Measurements from ENCODE around the gene GPRC5B.

The GPRC5B gene

GRCh38 chr16:19879241-19879792 lies 5.3 kb downstream of the GPRC5B start:
- no peak for TF ChIP-seq POLR2AphosphoS5 (IDR thresholded peaks at IDR 0.05; ENCODE audit: low read depth, low read length)
- no peak for TF ChIP-seq POLR2A (IDR thresholded peaks at IDR 0.05; ENCODE audit: low read depth, low read length)
- TF ChIP-seq TAF1 (IDR thresholded peaks at IDR 0.05; ENCODE audit: borderline replicate concordance, low read depth, low read length), result no peak
- FAIRE-seq, result no peak

GRCh38 chr16:19878757-19879156 lies 5.9 kb downstream of the GPRC5B start:
- no peak for DNase-seq (ENCODE audit: insufficient read length)
- TF ChIP-seq POLR2AphosphoS5 (IDR thresholded peaks at IDR 0.05; ENCODE audit: low read depth, low read length), result no peak
- TF ChIP-seq POLR2A (IDR thresholded peaks at IDR 0.05; ENCODE audit: low read depth, low read length), result no peak
- TF ChIP-seq TAF1 (IDR thresholded peaks at IDR 0.05; ENCODE audit: borderline replicate concordance, low read depth, low read length), result no peak
- FAIRE-seq, result no peak

More at GRCh38 chr16:19879241-19879792, 5.3 kb downstream of the GPRC5B start:
- DNase-seq (ENCODE audit: insufficient read length), result no peak

GRCh38 chr16:19876501-19877059 lies 8.1 kb downstream of the GPRC5B start:
- FAIRE-seq (no peak), DNase-seq (ENCODE audit: insufficient read length) (no peak)
- TF ChIP-seq POLR2AphosphoS5 (IDR thresholded peaks at IDR 0.05; ENCODE audit: low read depth, low read length) (no peak), TAF1 (IDR thresholded peaks at IDR 0.05; ENCODE audit: borderline replicate concordance, low read depth, low read length) (no peak), POLR2A (IDR thresholded peaks at IDR 0.05; ENCODE audit: low read depth, low read length) (no peak)

- FAIRE-seq, result no peak
- no peak for DNase-seq (ENCODE audit: insufficient read length)
- TF ChIP-seq TAF1 (IDR thresholded peaks at IDR 0.05; ENCODE audit: borderline replicate concordance, low read depth, low read length) (no peak), POLR2A (IDR thresholded peaks at IDR 0.05; ENCODE audit: low read depth, low read length) (no peak), POLR2AphosphoS5 (IDR thresholded peaks at IDR 0.05; ENCODE audit: low read depth, low read length) (no peak)
Observed at GRCh38 chr16:19875900-19876299, 8.7 kb downstream of the GPRC5B start.

GRCh38 chr16:19874851-19875546 lies 9.6 kb downstream of the GPRC5B start:
- TF ChIP-seq POLR2A (IDR thresholded peaks at IDR 0.05; ENCODE audit: low read depth, low read length) (no peak), TAF1 (IDR thresholded peaks at IDR 0.05; ENCODE audit: borderline replicate concordance, low read depth, low read length) (no peak), POLR2AphosphoS5 (IDR thresholded peaks at IDR 0.05; ENCODE audit: low read depth, low read length) (no peak)
- FAIRE-seq, result no peak
- no peak for DNase-seq (ENCODE audit: insufficient read length)

- no peak for DNase-seq (ENCODE audit: insufficient read length)
- no peak for TF ChIP-seq POLR2AphosphoS5 (IDR thresholded peaks at IDR 0.05; ENCODE audit: low read depth, low read length)
- FAIRE-seq, result no peak
Observed at GRCh38 chr16:19874026-19874425, 10.6 kb downstream of the GPRC5B start.

- TF ChIP-seq POLR2A (IDR thresholded peaks at IDR 0.05; ENCODE audit: low read depth, low read length), result no peak
- no peak for TF ChIP-seq TAF1 (IDR thresholded peaks at IDR 0.05; ENCODE audit: borderline replicate concordance, low read depth, low read length)
- no peak for TF ChIP-seq POLR2AphosphoS5 (IDR thresholded peaks at IDR 0.05; ENCODE audit: low read depth, low read length)
- no peak for FAIRE-seq
- DNase-seq (ENCODE audit: insufficient read length), result no peak
Observed at GRCh38 chr16:19872935-19873334, 11.7 kb downstream of the GPRC5B start.

- DNase-seq (ENCODE audit: insufficient read length) (no peak), FAIRE-seq (no peak)
- TF ChIP-seq POLR2AphosphoS5 (IDR thresholded peaks at IDR 0.05; ENCODE audit: low read depth, low read length) (no peak), POLR2A (IDR thresholded peaks at IDR 0.05; ENCODE audit: low read depth, low read length) (no peak), TAF1 (IDR thresholded peaks at IDR 0.05; ENCODE audit: borderline replicate concordance, low read depth, low read length) (no peak)
Observed at GRCh38 chr16:19872179-19872863, 12.3 kb downstream of the GPRC5B start.

GRCh38 chr16:19871721-19872120 lies 12.9 kb downstream of the GPRC5B start:
- no peak for DNase-seq (ENCODE audit: insufficient read length)
- no peak for FAIRE-seq
- TF ChIP-seq POLR2A (IDR thresholded peaks at IDR 0.05; ENCODE audit: low read depth, low read length), result no peak
- no peak for TF ChIP-seq TAF1 (IDR thresholded peaks at IDR 0.05; ENCODE audit: borderline replicate concordance, low read depth, low read length)
- no peak for TF ChIP-seq POLR2AphosphoS5 (IDR thresholded peaks at IDR 0.05; ENCODE audit: low read depth, low read length)

- TF ChIP-seq TAF1 (IDR thresholded peaks at IDR 0.05; ENCODE audit: borderline replicate concordance, low read depth, low read length) (no peak), POLR2AphosphoS5 (IDR thresholded peaks at IDR 0.05; ENCODE audit: low read depth, low read length) (no peak), POLR2A (IDR thresholded peaks at IDR 0.05; ENCODE audit: low read depth, low read length) (no peak)
- DNase-seq (ENCODE audit: insufficient read length) (no peak), FAIRE-seq (no peak)
Observed at GRCh38 chr16:19868421-19868820, 16.2 kb downstream of the GPRC5B start.

- TF ChIP-seq TAF1 (IDR thresholded peaks at IDR 0.05; ENCODE audit: borderline replicate concordance, low read depth, low read length) (no peak), POLR2A (IDR thresholded peaks at IDR 0.05; ENCODE audit: low read depth, low read length) (no peak), POLR2AphosphoS5 (IDR thresholded peaks at IDR 0.05; ENCODE audit: low read depth, low read length) (no peak)
- DNase-seq (ENCODE audit: insufficient read length) (no peak), FAIRE-seq (no peak)
Observed at GRCh38 chr16:19864566-19864965, 20.1 kb downstream of the GPRC5B start.

Data from GM12892 (cell line).